T-helper 22 cell (primary cell): ENCODE measurements around the gene NHP2.

Source experiments
- DNase-seq: peaks from one replicate; pipeline ENCODE4 v3.0.0-alpha.2; 2020; ENCODE audit warnings: low read depth

The NHP2 gene

GRCh38 chr5:178174456-178174855, 20.8 kb upstream of the NHP2 start:
- no peak for DNase-seq

- no peak for DNase-seq
These were observed 16.8 kb upstream of the NHP2 start for GRCh38 chr5:178170455-178170854.

GRCh38 chr5:178165581-178165980, 11.9 kb upstream of the NHP2 start:
- no peak for DNase-seq

- DNase-seq, result peak; percentile 66
These were observed 10.4 kb upstream of the NHP2 start for GRCh38 chr5:178163772-178164735.

GRCh38 chr5:178162481-178162880, 8.8 kb upstream of the NHP2 start:
- DNase-seq, result no peak

- no peak for DNase-seq
These were observed 6.5 kb upstream of the NHP2 start for GRCh38 chr5:178160176-178160575.

GRCh38 chr5:178155065-178155464, 1.4 kb upstream of the NHP2 start:
- DNase-seq, result no peak

GRCh38 chr5:178152491-178153444, 917 bp downstream of the NHP2 start:
- DNase-seq, result no peak

GRCh38 chr5:178150977-178151734, 2.5 kb downstream of the NHP2 start:
- no peak for DNase-seq

- DNase-seq, result no peak
These were observed 4.3 kb downstream of the NHP2 start for GRCh38 chr5:178149199-178149932.

- DNase-seq, result no peak
These were observed 6.3 kb downstream of the NHP2 start for GRCh38 chr5:178147406-178147805.

GRCh38 chr5:178145965-178146820, 7.5 kb downstream of the NHP2 start:
- DNase-seq, result peak; percentile 44

- no peak for DNase-seq
These were observed 9.8 kb downstream of the NHP2 start for GRCh38 chr5:178143901-178144300.

- no peak for DNase-seq
These were observed 10.4 kb downstream of the NHP2 start for GRCh38 chr5:178143246-178143645.

GRCh38 chr5:178142642-178143041, 11.0 kb downstream of the NHP2 start:
- no peak for DNase-seq

- no peak for DNase-seq
These were observed 12.1 kb downstream of the NHP2 start for GRCh38 chr5:178141550-178141949.

GRCh38 chr5:178137991-178138390, 15.7 kb downstream of the NHP2 start:
- no peak for DNase-seq

GRCh38 chr5:178136990-178137389, 16.7 kb downstream of the NHP2 start:
- no peak for DNase-seq

- no peak for DNase-seq
These were observed 22.2 kb downstream of the NHP2 start for GRCh38 chr5:178131446-178131996.
